Loucy (cell line): ENCODE measurements around the gene ETDB.
"Not testable (repeated sequence)": the region's sequence is repeated elsewhere in the genome, so short reads cannot be mapped to it uniquely, and the experiment has no call there.

Experiments used
- EZH2phosphoT487 ChIP-seq: fragments of 200-600 bp; IDR thresholded peaks from 2 replicates; pipeline ENCODE4 v1.6.1; 2018; ENCODE audit warnings: antibody characterized with exemption, mild to moderate bottlenecking, moderate library complexity, borderline replicate concordance
- TF ChIP-seq, protein P1 (sequence below): fragments of 200-600 bp; sonication (generic); conservative IDR thresholded peaks from 2 replicates; pipeline ENCODE4 v1.5.1; 2014; ENCODE audit warnings: mild to moderate bottlenecking, antibody characterized with exemption, low read length

DNA sequence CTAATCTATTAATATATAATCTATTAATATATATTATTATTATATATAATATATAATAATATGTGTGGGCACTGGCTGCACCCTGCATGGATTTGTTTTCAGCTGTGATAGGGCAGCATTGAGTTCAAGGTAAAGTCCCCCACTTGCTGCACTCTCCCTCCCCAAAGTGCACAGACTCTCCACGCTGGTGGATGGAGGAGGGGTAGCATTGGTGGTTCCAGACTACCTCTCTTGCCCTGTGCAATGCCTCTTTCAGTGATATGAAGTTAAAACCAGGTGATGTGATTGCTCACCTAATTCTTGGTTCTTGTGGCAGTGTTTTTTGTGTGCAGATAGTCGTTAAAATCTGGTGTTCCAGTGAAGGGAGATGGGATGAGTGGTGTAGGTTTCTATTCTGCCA is 4.3 kb downstream of the ETDB start:
- TF ChIP-seq, protein P1, sequence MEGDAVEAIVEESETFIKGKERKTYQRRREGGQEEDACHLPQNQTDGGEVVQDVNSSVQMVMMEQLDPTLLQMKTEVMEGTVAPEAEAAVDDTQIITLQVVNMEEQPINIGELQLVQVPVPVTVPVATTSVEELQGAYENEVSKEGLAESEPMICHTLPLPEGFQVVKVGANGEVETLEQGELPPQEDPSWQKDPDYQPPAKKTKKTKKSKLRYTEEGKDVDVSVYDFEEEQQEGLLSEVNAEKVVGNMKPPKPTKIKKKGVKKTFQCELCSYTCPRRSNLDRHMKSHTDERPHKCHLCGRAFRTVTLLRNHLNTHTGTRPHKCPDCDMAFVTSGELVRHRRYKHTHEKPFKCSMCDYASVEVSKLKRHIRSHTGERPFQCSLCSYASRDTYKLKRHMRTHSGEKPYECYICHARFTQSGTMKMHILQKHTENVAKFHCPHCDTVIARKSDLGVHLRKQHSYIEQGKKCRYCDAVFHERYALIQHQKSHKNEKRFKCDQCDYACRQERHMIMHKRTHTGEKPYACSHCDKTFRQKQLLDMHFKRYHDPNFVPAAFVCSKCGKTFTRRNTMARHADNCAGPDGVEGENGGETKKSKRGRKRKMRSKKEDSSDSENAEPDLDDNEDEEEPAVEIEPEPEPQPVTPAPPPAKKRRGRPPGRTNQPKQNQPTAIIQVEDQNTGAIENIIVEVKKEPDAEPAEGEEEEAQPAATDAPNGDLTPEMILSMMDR: not testable (repeated sequence)
- TF ChIP-seq EZH2phosphoT487: not testable (repeated sequence)
